ENCODE data around the gene PKD2L1.
A peak's percentile ranks its signal among the peaks of the same experiment; 100 is the strongest.
"Not testable (repeated sequence)": the region's sequence is repeated elsewhere in the genome, so short reads cannot be mapped to it uniquely, and the experiment has no call there.

The PKD2L1 gene

DNA sequence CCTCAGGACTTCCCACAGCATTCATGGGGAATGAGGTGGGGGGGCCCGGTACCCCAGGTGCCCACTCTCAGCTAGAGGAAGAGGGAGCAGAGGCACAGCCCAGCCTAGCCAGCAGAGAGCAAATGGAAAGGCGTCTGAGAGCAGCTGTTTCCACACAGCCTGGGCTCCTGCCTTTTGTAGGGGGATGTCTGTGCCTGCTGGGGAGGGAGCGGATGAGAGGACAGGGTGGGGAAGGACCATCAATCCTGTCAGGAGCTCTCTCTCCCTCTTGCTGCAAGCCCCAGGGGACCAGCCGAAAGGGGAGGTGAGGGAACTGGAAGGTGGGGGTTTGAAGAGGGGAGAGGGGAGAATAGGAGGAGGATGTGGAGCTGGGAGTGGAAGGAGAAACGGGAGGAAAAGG, at the start of gene PKD2L1:
TSS of gene PKD2L1 (minus strand) at position 150 of the 400 bp plus-strand sequence. CDS start at position 25, 125 bp downstream.
- no peak for DNase-seq

DNA sequence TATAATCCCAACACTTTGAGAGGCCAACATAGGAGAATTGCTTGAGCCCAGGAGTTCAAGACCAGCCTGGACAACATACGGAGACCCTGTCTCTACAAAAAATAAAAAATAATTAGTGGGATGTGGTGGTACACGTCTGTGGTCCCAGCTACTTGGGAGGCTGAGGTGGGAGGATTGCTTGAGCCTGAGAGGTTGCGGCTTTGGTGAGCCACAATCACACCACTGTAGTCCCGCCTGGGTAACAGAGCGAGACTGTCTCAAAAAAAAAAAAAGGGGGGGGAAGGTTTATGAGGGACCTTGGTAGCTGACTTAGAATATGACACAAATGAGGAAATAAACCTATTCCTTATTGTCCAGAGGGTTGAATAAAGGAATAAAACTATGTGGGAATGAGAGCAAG, 47.8 kb upstream of the PKD2L1 start:
- no peak for DNase-seq

DNA sequence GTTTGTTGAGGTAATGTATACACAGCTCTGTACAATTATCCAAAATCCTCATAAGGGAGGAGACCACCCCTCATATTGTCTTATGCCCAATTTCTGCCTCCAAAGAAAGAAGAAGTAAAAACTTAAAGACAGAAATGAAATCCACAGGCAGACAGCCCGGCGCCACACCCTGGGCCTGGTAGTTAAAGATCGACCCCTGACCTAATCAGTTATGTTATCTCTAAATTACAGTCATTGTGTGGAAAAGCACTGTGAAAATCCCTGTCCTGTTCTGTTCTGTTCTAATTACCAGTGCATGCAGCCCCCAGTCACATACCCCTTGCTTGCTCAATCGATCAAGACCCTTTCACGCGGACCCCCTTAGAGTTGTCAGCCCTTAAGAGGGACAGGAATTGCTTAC, 46.6 kb upstream of the PKD2L1 start:
- DNase-seq = not testable (repeated sequence)

DNA sequence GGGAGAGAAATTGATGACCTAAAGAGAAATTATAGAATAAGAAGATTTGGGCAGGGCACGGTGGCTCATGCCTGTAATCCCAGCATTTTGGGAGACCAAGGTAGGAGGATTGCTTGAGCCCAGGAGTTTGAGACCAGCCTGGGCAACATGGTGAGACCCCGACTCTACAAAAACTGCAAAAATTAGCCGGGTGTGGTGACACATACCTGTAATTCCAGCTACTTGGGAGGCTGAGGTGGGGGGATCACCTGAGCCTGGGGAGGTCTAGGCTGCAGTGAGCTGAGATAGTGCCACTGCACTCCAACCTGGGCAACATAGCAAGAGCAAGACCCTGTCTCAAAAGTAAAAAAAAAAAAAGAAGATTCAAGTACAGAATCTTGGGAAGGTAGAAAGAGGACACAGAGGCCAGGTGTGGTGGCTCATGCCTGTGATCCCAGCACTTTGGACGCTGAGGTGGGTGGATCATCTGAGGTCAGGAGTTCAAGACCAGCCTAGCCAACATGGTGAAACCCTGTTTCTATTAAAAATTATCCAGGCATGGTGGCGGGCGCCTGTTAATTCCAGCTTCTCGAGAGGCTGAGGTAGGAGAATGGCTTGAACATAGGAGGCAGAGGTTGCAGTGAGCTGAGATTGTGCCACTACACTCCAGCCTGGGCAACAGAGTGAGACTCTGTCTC, 44.8 kb upstream of the PKD2L1 start:
- not testable (repeated sequence) for DNase-seq

DNA sequence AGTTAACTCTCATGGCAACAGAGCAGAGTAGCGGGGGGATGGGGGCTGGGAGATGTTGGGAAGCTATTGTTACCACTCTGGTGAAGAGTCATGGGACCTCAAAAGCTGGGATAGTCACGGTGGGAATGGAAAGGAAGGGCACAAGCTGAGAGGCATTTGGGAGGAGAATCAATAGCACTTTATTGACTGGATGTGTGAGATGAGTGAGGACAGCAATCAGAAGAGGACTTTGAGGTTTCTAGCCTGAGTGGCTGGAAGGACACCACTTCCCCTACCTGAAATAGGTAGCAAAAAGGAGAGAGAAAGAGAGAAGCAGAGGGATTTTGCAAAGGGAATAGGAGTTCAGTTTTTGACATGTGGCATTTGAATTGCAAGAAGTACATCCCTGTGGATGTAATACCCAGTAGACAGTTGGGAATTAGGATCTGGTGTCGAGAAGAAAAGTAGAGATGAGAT, 44.2 kb upstream of the PKD2L1 start:
- DNase-seq = no peak

DNA sequence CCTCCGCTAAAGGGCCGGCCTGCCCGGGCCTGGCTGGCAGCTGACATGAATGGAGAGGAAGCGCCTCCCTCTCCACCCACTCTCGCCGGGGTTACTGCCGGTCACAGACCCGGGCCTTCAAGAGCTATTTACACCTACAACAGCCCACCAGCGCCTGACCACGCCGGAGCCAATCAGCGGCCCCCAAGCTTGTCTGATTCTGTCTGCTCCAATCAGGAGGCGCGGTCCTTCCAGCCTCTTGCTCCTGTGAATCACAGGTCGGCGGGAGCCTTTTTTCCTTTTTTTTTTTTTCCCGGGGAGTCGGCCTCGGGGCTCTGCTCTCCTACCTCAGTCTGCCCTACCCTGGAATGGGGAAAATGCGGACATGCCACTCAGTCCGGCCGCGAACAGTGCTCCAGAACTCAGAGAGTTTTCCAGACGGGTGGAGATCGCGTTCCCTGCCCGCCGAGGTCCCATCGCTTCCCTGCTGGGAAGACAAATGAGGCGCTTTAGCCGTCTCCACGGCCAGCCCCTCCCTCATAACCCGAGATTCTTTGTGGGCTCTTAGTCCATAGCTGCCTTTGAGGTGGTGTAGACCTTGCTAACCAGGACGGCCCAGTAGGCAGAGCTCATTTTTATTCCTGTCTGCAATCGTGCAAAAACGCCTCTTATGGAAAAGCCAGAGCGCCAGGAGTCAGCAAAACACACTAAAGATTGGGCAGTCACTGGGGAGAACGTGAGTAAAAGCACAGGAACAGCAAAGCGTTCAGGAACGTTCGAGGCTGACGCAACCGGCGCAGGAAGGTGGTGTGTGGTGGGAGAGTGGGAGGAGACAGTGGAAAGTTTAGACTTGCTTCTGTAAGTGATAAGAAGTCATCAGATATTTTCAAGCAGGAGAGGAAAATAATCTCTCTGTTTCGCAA, 43.5 kb upstream of the PKD2L1 start:
- peak; percentile 96 for DNase-seq

DNA sequence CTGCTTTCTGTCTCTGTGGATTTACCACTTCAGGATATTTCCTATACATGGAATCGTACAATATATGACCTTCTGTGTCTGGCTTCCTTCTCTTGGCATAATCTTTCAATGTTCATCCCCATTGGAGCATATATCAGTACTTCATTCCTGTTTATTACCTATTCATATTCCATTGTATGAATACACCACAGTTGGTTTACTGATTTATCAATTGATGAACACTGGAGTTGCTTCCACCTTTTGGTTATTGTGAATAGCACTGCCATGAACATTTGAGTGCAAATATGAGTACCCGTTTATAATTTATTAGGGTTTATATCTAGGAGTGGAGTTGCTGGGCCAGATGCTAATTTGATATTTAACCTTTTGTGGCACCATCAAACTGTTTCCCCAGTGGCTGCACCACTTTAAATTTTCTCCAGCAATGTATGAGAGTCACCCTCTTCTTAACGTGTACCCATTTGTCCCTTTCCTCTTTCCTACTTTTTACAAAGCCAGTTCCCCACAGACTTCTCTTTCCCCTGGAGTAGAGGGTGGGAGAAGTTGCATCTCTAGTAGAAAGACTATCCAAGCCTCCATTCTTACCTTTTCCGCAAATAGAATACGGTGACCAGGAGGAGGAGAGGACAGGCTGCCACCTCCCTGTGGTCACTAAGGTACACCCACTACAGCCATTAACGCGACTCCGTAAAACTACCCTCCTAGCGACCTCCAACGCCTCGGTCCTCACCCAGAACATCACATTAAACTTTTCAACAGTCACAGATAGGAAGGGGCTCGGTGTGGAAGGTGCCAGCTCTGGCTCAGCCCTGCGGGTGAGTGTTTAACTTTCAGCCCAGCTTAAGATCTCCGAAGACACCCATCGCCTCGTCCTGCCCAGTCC, 42.6 kb upstream of the PKD2L1 start:
- DNase-seq = no peak

DNA sequence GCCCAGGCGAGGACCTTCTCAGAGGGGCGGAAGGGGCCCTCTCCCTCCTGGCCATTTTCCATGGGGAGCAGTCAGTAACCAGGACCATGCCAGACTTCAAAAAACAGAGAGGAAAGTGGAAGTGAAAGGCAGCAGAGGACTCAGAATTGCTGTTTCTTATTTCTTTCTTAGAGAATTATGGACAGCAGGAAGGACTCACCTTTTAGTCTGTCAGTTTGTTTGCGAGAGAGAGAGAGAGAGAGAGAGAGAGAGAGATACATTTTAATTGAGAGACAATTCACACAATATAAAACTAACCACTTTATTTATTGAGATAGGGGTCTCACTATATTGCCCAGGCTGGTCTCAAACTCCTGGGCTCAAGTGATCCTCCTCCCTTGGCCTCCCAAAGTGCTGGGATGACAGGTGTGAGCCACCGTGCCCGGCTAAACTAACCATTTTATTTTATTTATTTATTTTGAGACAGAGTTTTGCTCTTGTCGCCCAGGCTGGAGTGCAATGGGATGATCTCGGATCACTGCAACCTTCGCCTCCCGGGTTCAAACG, 41.5 kb upstream of the PKD2L1 start:
- DNase-seq = no peak

DNA sequence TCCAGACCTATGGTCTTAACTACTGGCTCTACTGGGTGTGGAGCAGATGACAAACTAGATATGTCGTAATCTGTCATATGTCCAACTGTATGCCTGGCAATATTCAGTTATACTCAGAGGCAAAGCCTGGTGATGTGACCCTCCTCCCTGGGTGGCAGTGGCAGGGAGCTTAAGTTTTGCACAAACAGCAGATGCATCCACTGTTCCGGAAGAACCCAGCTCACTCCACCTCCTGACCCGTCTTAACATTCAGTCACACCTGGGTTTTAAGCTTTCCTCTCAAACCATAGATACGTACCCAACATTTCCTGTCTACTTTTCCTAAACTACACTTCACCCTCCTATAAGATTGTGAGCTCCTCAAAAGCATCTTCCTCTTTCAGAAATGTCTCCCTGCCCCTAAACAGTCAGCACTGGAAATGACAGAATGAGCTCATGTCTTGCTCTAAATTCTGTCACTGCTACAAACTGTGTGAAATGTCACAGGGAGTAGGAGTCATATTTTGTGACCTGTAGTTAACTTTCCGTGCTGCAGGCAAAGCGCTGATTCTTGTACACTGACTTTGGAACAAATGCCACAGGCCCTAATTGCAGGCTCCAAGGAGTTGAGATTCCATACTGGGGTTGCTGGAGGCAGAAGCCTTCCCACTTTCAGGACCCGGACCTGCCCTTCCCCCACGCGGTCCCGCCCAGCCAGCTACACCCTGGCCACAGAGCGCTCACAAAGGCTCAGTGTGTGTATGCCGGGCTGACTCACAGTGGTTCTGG, 40.9 kb upstream of the PKD2L1 start:
- peak; percentile 72 for DNase-seq

DNA sequence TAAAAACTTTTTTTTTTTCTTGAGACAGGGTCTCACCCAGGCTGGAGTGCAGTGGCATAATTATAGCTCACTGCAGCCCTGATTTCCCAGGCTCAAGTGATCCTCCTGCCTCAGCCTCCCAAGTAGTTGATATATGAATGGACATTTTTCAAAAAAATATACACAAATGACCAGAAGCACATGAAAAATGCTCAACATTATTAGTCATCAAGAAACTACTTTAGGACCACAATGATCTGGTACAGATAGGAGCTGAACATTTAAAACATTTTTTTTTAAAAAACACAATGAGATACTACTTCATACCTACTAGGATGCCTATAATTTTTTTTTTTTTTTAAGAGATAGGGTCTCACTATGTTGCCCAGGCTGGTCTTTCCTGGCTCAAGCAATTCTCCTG, 38.7 kb upstream of the PKD2L1 start:
- DNase-seq = no peak

DNA sequence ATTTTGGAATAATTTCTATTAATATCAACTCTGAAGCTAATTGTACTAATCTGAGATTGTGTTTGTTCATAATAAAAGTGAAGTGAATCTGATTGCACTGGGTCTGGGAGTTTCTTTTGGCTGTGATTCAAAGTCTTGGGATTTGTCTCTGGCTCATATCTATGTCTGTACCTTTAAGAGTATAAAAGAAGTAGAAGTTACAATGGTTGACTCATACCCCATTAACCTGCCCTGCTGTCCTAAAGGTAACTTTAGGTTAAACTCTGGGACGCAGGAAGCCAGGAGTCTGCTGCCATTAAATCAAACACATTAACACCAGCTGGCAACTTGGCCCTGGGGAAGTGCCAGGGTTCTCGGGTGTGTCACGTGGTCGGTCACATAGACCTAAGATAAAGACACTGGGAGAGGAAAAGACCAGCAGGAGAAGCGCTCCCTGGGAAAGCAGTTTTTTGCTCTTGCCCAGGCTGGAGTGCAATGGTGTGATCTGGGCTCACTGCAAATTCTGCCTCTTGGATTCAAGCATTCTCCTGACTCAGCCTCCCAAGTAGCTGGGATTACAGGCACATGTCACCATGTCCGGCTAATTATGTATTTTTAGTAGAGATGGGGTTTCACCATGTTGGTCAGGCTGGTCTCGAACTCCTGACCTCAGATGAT, 34.8 kb upstream of the PKD2L1 start:
- no peak for DNase-seq

DNA sequence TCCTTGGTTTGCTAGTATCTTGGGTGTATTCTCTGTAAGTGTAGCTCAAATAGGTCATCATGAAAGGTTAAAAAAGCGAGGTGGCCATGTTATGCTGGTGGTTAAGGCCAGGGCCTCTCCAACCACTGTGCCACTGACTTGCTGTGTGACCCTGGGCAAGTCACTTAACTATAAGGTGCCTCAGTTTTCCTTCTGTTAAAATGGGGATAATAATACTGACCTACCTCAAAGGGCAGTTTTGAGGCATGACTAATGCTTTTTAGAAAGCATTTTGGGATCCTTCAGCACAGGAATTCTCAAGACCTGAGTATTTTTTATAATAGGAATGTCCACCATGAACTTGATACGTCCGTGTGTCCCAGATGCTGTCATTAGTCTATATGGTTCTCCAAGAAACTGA, 34.1 kb upstream of the PKD2L1 start:
- DNase-seq = no peak

DNA sequence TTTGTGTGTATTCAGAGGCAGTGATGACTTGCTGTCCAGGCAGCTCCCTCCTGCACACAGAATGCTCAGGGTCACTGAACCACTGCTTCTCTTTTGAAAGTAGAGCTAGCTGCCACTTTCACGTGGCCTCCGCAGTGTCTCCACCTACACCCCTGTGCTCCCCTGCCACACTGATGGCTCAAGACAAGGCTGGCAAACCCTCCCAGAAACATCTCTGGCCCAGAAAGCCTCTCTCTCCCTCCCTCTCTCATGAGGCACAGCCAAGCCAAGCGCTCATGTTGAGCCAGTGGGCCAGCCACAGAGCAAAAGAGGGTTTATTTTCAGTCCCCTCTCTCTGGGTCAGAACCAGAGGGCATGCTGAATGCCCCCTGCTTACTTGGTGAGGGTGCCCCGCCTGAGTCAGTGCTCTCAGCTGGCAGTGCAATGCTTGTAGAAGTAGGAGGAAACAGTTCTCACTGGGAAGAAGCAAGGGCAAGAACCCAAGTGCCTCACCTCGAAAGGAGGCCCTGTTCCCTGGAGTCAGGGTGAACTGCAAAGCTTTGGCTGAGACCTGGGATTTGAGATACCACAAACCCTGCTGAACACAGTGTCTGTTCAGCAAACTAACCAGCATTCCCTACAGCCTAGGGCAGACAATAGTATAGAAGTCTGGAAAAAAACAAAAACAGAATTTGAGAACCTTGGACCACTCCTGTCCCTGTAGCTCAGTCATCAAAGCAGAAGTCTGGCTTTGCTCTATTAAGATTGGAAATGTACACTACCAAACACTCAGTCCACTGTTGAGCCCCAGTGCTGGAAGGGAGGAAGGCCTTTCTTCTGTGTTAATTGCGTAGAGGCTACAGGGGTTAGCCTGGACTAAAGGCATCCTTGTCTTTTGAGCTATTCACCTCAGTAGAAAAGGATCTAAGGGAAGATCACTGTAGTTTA, 32.8 kb upstream of the PKD2L1 start:
- DNase-seq = no peak

DNA sequence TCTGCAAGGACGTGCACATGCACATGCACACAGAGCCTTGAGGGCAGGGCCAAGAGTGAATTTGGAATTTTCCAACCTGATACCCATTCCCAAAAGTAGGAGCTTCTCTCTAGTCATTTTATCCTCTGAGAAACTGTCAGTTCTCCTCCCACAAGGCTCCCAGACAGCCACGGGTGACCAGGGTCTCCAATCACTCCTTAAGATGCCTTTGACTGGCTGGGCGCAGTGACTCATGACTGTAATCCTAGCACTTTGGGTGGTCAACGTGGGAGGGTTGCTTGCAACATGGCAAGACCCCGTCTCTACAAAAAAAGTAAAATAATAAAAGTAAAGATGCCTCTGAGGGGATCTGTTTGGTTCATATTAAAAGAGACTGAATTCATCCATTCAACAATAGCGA, 30.2 kb upstream of the PKD2L1 start:
- no peak for DNase-seq

DNA sequence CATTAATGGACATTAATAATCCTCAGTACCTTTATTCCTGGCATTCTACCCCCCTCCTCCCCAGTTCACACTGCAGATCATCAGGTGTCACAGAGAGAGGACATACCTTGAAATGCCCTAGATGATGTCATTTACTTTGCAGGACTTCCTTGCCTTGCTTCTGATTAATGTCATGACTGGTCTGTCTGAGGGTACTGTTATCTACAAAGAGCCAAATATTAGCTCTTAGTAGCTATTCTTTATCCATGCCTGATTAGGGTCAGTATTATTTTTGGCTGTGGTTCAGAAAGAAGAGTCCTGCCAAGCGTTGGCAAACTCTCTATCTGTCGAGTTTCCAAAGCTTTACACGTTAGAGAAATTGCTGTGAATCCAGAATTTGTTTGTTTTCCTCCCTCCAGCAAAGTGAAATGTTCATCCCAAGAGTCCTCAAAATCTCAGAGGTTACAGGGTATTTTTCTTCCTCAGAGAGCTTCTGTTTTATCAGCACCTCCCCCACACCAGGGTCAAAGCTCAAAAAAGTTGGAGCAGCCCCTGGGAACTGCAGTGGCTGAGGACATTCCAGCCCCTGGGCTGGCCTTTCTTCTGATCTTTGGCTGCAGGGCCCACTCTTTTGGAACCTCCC, 29.6 kb upstream of the PKD2L1 start:
- no peak for DNase-seq

DNA sequence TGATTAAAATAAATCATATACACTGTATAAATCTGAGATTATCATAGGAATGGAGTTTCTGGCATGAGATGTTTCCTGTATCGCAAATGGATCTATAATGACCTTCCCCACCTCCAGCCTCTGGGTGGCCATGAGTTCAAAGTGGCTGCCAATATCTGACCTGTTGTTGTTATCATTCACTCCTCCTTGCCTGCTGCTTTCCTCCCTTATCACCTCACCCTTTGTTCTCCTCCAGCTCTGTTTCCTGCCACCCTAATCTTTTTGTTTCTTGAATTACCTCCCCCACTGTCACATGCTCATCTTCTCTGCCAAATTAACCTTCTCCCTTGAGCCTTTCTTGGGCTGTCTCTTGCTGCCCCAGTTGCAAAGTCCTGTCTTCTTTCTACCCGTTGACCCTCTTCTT, 29.0 kb upstream of the PKD2L1 start:
- DNase-seq = no peak

DNA sequence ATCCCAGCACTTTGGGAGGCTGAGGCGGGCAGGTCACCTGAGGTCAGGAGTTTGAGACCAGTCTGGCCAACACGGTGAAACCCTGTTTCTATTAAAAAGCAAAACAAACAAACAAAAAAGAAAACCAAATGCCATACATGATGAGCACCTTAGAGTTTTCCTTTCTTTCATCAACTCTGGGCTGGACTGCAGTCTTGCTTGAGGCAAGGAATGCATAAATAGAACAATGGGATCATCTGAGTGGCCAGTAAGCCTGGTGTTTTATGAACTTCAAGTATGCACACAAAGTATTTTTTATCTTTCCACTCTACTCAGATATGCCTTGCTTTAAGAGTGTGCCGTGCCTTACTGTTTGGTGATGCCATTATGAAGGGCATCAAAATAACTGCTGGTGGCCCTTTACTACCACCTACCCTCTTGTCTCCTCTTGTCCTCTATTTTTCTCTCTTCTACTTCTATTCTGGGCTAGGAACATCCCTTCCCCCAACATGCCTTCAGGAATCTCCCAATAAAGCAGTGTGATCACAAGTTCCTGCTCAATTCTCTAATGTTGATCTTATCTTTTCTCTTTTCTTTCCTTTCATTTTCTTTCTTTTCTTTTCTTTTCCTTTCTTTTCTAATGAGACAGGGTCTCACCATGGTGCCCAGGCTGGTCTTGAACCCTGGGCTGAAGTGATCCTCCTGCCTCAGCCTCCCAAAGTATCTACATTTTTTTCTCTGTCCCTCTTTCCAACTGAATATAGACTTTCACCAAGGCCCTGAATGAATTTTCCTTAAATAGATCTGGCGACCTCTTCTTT, 27.2 kb upstream of the PKD2L1 start:
- no peak for DNase-seq

DNA sequence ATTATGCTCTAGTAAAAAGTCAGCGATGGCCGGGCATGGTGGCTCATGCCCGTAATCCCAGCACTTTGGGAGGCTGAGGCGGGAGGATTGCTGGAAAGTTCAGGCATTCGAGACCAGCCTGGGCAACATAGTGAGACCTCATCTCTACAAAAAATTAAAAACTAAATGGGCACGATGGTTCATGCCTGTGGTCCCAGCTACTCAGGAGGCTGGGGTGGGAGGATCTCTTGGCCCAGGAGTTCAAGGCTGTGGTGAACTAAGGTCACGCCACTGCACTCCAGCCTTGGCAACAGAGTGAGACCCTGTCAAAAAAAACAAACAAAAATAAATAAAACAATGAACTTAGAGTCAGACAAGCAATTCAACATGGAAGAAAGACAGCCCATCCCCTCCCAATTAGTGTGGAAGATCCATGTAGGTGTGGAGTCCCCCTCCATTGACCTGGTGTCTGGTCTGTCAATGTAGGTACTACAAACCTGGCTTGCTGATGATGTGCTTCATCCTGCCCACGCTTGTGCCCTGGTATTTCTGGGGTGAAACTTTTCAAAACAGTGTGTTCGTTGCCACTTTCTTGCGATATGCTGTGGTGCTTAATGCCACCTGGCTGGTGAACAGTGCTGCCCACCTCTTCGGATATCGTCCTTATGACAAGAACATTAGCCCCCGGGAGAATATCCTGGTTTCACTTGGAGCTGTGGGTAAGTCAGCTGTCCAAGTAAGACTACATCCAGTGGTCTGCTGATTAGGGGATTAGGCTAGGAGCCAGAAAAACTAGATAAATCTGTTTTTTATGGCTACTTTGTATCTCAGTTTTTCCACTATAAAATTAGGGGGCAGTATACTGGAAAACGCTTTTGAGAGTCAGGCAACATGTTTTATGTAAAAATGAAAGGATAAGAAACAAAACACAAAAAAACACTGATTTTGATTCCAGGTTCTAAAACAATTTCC, 26.3 kb upstream of the PKD2L1 start:
- no peak for DNase-seq

Measured in stimulated activated CD4-positive, alpha-beta T cell treated with anti-CD3 and anti-CD28 coated beads, Interleukin-1b, Interleukin-23, amount 100 ng/mL, for 48 hours (primary cell).